Activated CD4-positive, alpha-beta memory T cell treated with anti-CD3 and anti-CD28 coated beads, Interleukin-2, amount 10 ng/mL, durations not matched to agents 7 days and 5 days (primary cell): ENCODE data around the gene ADK. TPM values are rescaled to one million over a fixed set of nuclear protein-coding genes. Genes with fewer than 3 reads are reported as not detected.
"Not testable (repeated sequence)": the region's sequence is repeated elsewhere in the genome, so short reads cannot be mapped to it uniquely, and the experiment has no call there.

Source experiments
- CTCF ChIA-PET: fragments of 350-600 bp; sonication (Branson Sonifier 250); formaldehyde crosslinking; loops from one replicate; lab custom pipeline; 2021; ENCODE audit warnings: antibody characterized with exemption, inconsistent platforms; lab: Charles Lee
- POLR2A ChIA-PET: fragments of 350-600 bp; sonication (Branson Sonifier 250); formaldehyde crosslinking; loops from one replicate; lab custom pipeline; 2021; ENCODE audit warnings: antibody characterized with exemption; lab: Charles Lee
- DNase-seq: peaks from one replicate; pipeline ENCODE4 v3.0.0-alpha.2; 2020
- H3K27ac Mint-ChIP-seq: one replicate; pipeline ENCODE4 v1.8.0; 2021; ENCODE audit warnings: mild to moderate bottlenecking, mixed read lengths
- H3K27me3 Mint-ChIP-seq: one replicate; pipeline ENCODE4 v1.8.0; 2021; ENCODE audit warnings: mixed read lengths
- H3K36me3 Mint-ChIP-seq: one replicate; pipeline ENCODE4 v1.8.0; 2021; ENCODE audit warnings: low read depth, mixed read lengths
- H3K4me1 Mint-ChIP-seq: one replicate; pipeline ENCODE4 v1.8.0; 2021; ENCODE audit warnings: mixed read lengths
- H3K4me3 Mint-ChIP-seq: one replicate; pipeline ENCODE4 v1.8.0; 2021; ENCODE audit warnings: mild to moderate bottlenecking, mixed read lengths
- H3K9me3 Mint-ChIP-seq: one replicate; pipeline ENCODE4 v1.8.0; 2021; ENCODE audit warnings: mixed read lengths
- total RNA-seq, 2 experiments: library from RNA; stranded (reverse); gene quantifications; one replicate each; pipeline ENCODE4 v1.2.3, GENCODE V29; 2021

The ADK gene
- total RNA-seq, 2 experiments from 2014 or later = 29.3 to 31.8 TPM

- DNase-seq = no peak
- Mint-ChIP-seq H3K9me3 (peaks cover 3% of the 10 kb centered on the region), H3K27ac (no peak overlapping the region), H3K4me1 (no peaks in the 10 kb centered on the region), H3K36me3 (peaks cover 5% of the 10 kb centered on the region), H3K4me3 (no peak overlapping the region), H3K27me3 (no peaks in the 10 kb centered on the region)
- CTCF ChIA-PET = interaction anchor here (0.6 to 1.0 kb wide), 4 partner anchors 16 to 1643 kb away, joined by 3 to 4 read pairs (median 4); no protein-coding TSS in a partner anchor
- POLR2A ChIA-PET = interaction anchor here (1.0 kb wide), 1 partner anchor 13 kb away, joined by 3 read pairs; no protein-coding TSS in a partner anchor
These were observed 142.8 kb downstream of the ADK start for GRCh38 chr10:74293686-74294371.

GRCh38 chr10:74297389-74298080 is 146.5 kb downstream of the ADK start:
- no peak for DNase-seq
- Mint-ChIP-seq H3K4me1 (no peaks in the 10 kb centered on the region), H3K4me3 (no peak overlapping the region), H3K27me3 (no peaks in the 10 kb centered on the region), H3K36me3 (peaks cover 5% of the 10 kb centered on the region), H3K9me3 (peaks cover 3% of the 10 kb centered on the region), H3K27ac (no peak overlapping the region)
- ChIA-PET CTCF (interaction anchor here (1.3 kb wide), 1 partner anchor 11 kb away, joined by 4 read pairs; no protein-coding TSS in a partner anchor), POLR2A (no interaction called here)

GRCh38 chr10:74300074-74300621 is 149.1 kb downstream of the ADK start:
- POLR2A ChIA-PET, DNase-seq, H3K4me3 Mint-ChIP-seq, H3K27me3 Mint-ChIP-seq, H3K27ac Mint-ChIP-seq, H3K9me3 Mint-ChIP-seq, H3K36me3 Mint-ChIP-seq, H3K4me1 Mint-ChIP-seq: not testable (repeated sequence)
- CTCF ChIA-PET = interaction anchor here (0.9 kb wide), 1 partner anchor 10 kb away, joined by 3 read pairs; no protein-coding TSS in a partner anchor

GRCh38 chr10:74300666-74301065 is 149.6 kb downstream of the ADK start:
- no peak overlapping the region for H3K4me3 Mint-ChIP-seq
- no peak overlapping the region for H3K27ac Mint-ChIP-seq
- H3K27me3 Mint-ChIP-seq = no peaks in the 10 kb centered on the region
- DNase-seq = no peak
- H3K36me3 Mint-ChIP-seq = peaks cover 2% of the 10 kb centered on the region
- no peaks in the 10 kb centered on the region for H3K4me1 Mint-ChIP-seq
- no peaks in the 10 kb centered on the region for H3K9me3 Mint-ChIP-seq
- ChIA-PET CTCF (no interaction called here), POLR2A (no interaction called here)

- Mint-ChIP-seq H3K27me3 (no peaks in the 10 kb centered on the region), H3K4me3 (no peak overlapping the region), H3K36me3 (no peaks in the 10 kb centered on the region), H3K9me3 (no peaks in the 10 kb centered on the region), H3K4me1 (peaks cover 1% of the 10 kb centered on the region), H3K27ac (no peak overlapping the region)
- ChIA-PET CTCF (no interaction called here), POLR2A (interaction anchor here (0.6 kb wide), 1 partner anchor 642 kb away, joined by 3 read pairs; no protein-coding TSS in a partner anchor)
- DNase-seq = no peak
These were observed 154.7 kb downstream of the ADK start for GRCh38 chr10:74305730-74306129.

GRCh38 chr10:74306227-74306982 is 155.4 kb downstream of the ADK start:
- no peaks in the 10 kb centered on the region for H3K36me3 Mint-ChIP-seq
- POLR2A ChIA-PET = no interaction called here
- CTCF ChIA-PET = interaction anchor here (1.1 kb wide), 1 partner anchor 432 kb away, joined by 3 read pairs; no protein-coding TSS in a partner anchor

GRCh38 chr10:74307061-74307651 is 156.1 kb downstream of the ADK start:
- no peak overlapping the region for H3K27ac Mint-ChIP-seq
- H3K4me1 Mint-ChIP-seq = peaks cover 1% of the 10 kb centered on the region
- ChIA-PET CTCF (interaction anchor here (1.1 kb wide), 1 partner anchor 431 kb away, joined by 3 read pairs; no protein-coding TSS in a partner anchor), POLR2A (interaction anchor here (0.7 kb wide), 1 partner anchor 14 kb away, joined by 3 read pairs; no protein-coding TSS in a partner anchor)
- no peaks in the 10 kb centered on the region for H3K27me3 Mint-ChIP-seq
- DNase-seq = no peak
- H3K4me3 Mint-ChIP-seq = no peak overlapping the region
- no peaks in the 10 kb centered on the region for H3K36me3 Mint-ChIP-seq
- H3K9me3 Mint-ChIP-seq = no peaks in the 10 kb centered on the region

More at GRCh38 chr10:74306227-74306982, 155.4 kb downstream of the ADK start:
- Mint-ChIP-seq H3K27ac (no peak overlapping the region), H3K4me3 (no peak overlapping the region), H3K27me3 (no peaks in the 10 kb centered on the region), H3K4me1 (peaks cover 1% of the 10 kb centered on the region), H3K9me3 (no peaks in the 10 kb centered on the region)
- DNase-seq = no peak

GRCh38 chr10:74310652-74311257 is 159.7 kb downstream of the ADK start:
- ChIA-PET POLR2A (no interaction called here), CTCF (no interaction called here)
- Mint-ChIP-seq H3K4me3 (no peak overlapping the region), H3K36me3 (no peaks in the 10 kb centered on the region), H3K9me3 (no peaks in the 10 kb centered on the region), H3K4me1 (peaks cover 1% of the 10 kb centered on the region), H3K27me3 (no peaks in the 10 kb centered on the region), H3K27ac (no peak overlapping the region)
- DNase-seq = no peak

- ChIA-PET POLR2A (no interaction called here), CTCF (no interaction called here)
- H3K27ac Mint-ChIP-seq = no peak overlapping the region
- peaks cover 2% of the 10 kb centered on the region for H3K4me1 Mint-ChIP-seq
- H3K27me3 Mint-ChIP-seq = no peaks in the 10 kb centered on the region
- peaks cover 14% of the 10 kb centered on the region for H3K36me3 Mint-ChIP-seq
- H3K9me3 Mint-ChIP-seq = peaks cover under 1% of the 10 kb centered on the region
- DNase-seq = no peak
- H3K4me3 Mint-ChIP-seq = no peak overlapping the region
These were observed 163.1 kb downstream of the ADK start for GRCh38 chr10:74314166-74314565.

- peaks cover 2% of the 10 kb centered on the region for H3K4me1 Mint-ChIP-seq
- ChIA-PET CTCF (no interaction called here), POLR2A (no interaction called here)
- H3K9me3 Mint-ChIP-seq = peaks cover 14% of the 10 kb centered on the region
- H3K36me3 Mint-ChIP-seq = peaks cover 41% of the 10 kb centered on the region
- no peaks in the 10 kb centered on the region for H3K27me3 Mint-ChIP-seq
- H3K4me3 Mint-ChIP-seq = no peak overlapping the region
- no peak for DNase-seq
- H3K27ac Mint-ChIP-seq = no peak overlapping the region
These were observed 169.0 kb downstream of the ADK start for GRCh38 chr10:74320026-74320425.

GRCh38 chr10:74320717-74321116 is 169.7 kb downstream of the ADK start:
- H3K27me3 Mint-ChIP-seq = no peaks in the 10 kb centered on the region
- peaks cover 41% of the 10 kb centered on the region for H3K36me3 Mint-ChIP-seq
- POLR2A ChIA-PET = no interaction called here
- H3K4me1 Mint-ChIP-seq = peaks cover 2% of the 10 kb centered on the region
- H3K4me3 Mint-ChIP-seq = no peak overlapping the region
- H3K9me3 Mint-ChIP-seq = peaks cover 14% of the 10 kb centered on the region
- CTCF ChIA-PET = no interaction called here
- H3K27ac Mint-ChIP-seq = no peak overlapping the region
- DNase-seq = no peak

GRCh38 chr10:74322141-74322540 is 171.1 kb downstream of the ADK start:
- no peak for DNase-seq
- POLR2A ChIA-PET = no interaction called here
- H3K27me3 Mint-ChIP-seq = no peaks in the 10 kb centered on the region
- peaks cover 2% of the 10 kb centered on the region for H3K4me1 Mint-ChIP-seq
- peaks cover 43% of the 10 kb centered on the region for H3K36me3 Mint-ChIP-seq
- CTCF ChIA-PET = no interaction called here
- peaks cover 14% of the 10 kb centered on the region for H3K9me3 Mint-ChIP-seq
- no peak overlapping the region for H3K4me3 Mint-ChIP-seq
- no peak overlapping the region for H3K27ac Mint-ChIP-seq
